Measurements from ENCODE around the gene STARD6. TPM values are rescaled to one million over a fixed set of nuclear protein-coding genes. Genes with fewer than 3 reads are reported as not detected.

Gene STARD6
- total and polyA plus RNA-seq, 7 donors = not detected

DNA sequence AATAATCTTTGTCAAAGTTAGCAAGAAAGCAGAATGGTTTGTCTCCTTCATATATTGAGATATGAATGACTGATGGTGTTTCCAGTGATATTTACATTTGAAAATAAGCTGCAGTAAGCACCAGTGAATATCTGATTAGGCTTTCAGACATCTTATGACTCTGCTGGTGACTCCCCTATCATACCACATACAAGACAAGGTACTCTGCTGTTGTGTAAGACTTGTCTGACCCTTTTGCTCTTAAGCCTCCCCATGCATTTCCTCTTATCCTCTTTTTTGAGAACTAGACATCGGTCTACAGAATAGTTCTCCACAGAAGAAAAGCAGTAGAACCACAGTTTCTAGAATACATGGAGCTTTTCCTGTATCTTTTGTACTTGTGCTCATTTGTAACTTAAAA is 79.0 kb downstream of the STARD6 start:
- Histone ChIP-seq H3K4me3 (no peak overlapping the region), H3K27me3 (no peaks in the 10 kb centered on the region), H3K4me1 (no peaks in the 10 kb centered on the region), H3K27ac (no peak overlapping the region), H3K36me3 (peaks cover 0 to 86% (median 6%) of the 10 kb centered on the region in 4 donors), H3K9me3 (no peaks in the 10 kb centered on the region)
- no peak for TF ChIP-seq EP300 (IDR thresholded peaks at IDR 0.05)
- no peak for TF ChIP-seq POLR2A (IDR thresholded peaks at IDR 0.05)
- no peak for TF ChIP-seq POLR2AphosphoS5 (IDR thresholded peaks at IDR 0.05)
- TF ChIP-seq CTCF (IDR thresholded peaks at IDR 0.05) = no peak
- WGBS, 2 donors = 94 to 96% methylated on average over 1 of the region's 1 CpG
- intact Hi-C loops (cut with DNase I) = no loop called here
- DNase-seq = no peak

DNA sequence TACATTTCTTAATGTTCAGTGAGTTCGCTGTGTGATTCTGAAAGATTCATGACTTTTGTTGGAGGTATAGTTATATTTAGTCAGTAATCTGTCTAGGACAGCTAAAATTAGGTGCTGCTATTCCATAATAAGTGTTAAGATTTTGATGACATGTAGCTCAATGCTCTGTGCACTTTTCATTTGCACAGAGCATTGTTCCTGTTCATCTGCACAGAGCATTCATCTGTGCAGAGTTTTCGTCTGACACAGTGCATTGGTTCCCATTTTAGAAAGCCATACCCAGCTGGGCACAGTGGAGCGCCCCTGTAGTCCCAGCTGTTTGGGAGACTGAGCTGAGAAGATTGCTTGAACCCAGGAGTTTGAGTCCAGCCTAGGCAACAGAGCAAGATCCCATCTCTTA is 79.8 kb downstream of the STARD6 start:
- no peak for TF ChIP-seq CTCF (IDR thresholded peaks at IDR 0.05)
- no peak for TF ChIP-seq EP300 (IDR thresholded peaks at IDR 0.05)
- TF ChIP-seq POLR2A (IDR thresholded peaks at IDR 0.05) = no peak
- TF ChIP-seq POLR2AphosphoS5 (IDR thresholded peaks at IDR 0.05) = no peak
- WGBS, 2 donors = 83 to 95% methylated on average over 3 of the region's 3 CpGs
- intact Hi-C loops (cut with DNase I) = no loop called here

More for the DNA sequence above, 79.8 kb downstream of the STARD6 start:
- H3K27ac ChIP-seq = no peak overlapping the region
- H3K4me1 ChIP-seq = no peaks in the 10 kb centered on the region
- H3K27me3 ChIP-seq = no peaks in the 10 kb centered on the region
- DNase-seq = no peak
- peaks cover 0 to 79% (median 6%) of the 10 kb centered on the region in 4 donors for H3K36me3 ChIP-seq
- H3K4me3 ChIP-seq = no peak overlapping the region
- no peaks in the 10 kb centered on the region for H3K9me3 ChIP-seq

Small RNA genes within 50 kb of the gene (small RNA-seq; reads per million reads assigned to genes)
- gene SNRPGP2 = 0 reads per million in 3 donors

Other genes starting within 250 kb of the STARD6 start
- 10 to 100 TPM; 21.4 to 32.1 (median 24.9) TPM for gene MBD2, start 133.2 kb downstream of the STARD6 start, total RNA-seq
- gene MBD2, start 133.2 kb downstream of the STARD6 start, polyA plus RNA-seq = 10 to 100 TPM; 33.3 to 36.7 (median 36.6) TPM
- gene POLI, start 88.3 kb downstream of the STARD6 start, total RNA-seq = 10 to 100 TPM; 32.7 to 46.7 (median 41.0) TPM
- gene POLI, start 88.3 kb downstream of the STARD6 start, polyA plus RNA-seq = 10 to 100 TPM in 1 of 3 donors, 1 to 10 TPM in 2; 2.5 to 10.8 (median 6.8) TPM
- gene C18orf54, start within 50 bp of the STARD6 start, total RNA-seq = 1 to 10 TPM; 1.3 to 4.1 (median 2.8) TPM
- gene C18orf54, start within 50 bp of the STARD6 start, polyA plus RNA-seq = 1 to 10 TPM in 2 of 3 donors, under 1 TPM in 1; 0.60 to 1.7 (median 1.4) TPM
- not detected for gene DYNAP, start 233.4 kb upstream of the STARD6 start, total RNA-seq
- gene DYNAP, start 233.4 kb upstream of the STARD6 start, polyA plus RNA-seq = not detected

Measured in sigmoid colon (tissue), 7 donors.